Hematopoietic multipotent progenitor cell treated with erythropoietin and hydrocortisone succinate and interleukin-3 and kit ligand, for 15 days (in vitro differentiated cells): Measurements from ENCODE around the gene TSHZ2.
"Not testable (repeated sequence)": the region's sequence is repeated elsewhere in the genome, so short reads cannot be mapped to it uniquely, and the experiment has no call there.

Experiments used
- DNase-seq: peaks from one replicate; pipeline ENCODE4 v3.0.0-alpha.2; 2015; ENCODE audit warnings: low spot score

Gene TSHZ2

GRCh38 chr20:53513489-53514298 lies 541.5 kb downstream of the TSHZ2 start:
- no peak for DNase-seq

DNA sequence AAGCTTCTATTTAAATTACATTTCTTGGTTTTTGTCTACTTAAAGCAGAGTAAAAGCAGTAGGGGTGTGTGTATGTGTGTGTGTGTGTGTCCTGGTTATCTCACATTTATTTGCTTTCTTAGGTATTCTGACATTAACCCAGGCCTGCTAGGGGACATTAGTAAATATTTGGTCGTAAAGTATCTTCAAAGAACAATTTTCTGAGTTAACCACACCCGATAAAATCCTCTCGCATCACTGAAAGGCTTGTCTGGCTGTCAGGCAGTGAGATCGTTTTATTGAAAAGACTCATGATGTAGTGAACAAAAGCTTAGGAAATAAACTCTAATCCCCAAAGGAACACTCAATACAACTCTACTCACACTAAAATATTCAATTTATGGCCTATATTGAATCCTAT lies 543.6 kb downstream of the TSHZ2 start:
- no peak for DNase-seq

- DNase-seq: no peak
Measured at GRCh38 chr20:53517146-53517545, 545.0 kb downstream of the TSHZ2 start.

- DNase-seq: not testable (repeated sequence)
Measured at GRCh38 chr20:53521421-53521820, 549.3 kb downstream of the TSHZ2 start.

- DNase-seq: no peak
Measured at GRCh38 chr20:53522026-53522425, 549.9 kb downstream of the TSHZ2 start.

DNA sequence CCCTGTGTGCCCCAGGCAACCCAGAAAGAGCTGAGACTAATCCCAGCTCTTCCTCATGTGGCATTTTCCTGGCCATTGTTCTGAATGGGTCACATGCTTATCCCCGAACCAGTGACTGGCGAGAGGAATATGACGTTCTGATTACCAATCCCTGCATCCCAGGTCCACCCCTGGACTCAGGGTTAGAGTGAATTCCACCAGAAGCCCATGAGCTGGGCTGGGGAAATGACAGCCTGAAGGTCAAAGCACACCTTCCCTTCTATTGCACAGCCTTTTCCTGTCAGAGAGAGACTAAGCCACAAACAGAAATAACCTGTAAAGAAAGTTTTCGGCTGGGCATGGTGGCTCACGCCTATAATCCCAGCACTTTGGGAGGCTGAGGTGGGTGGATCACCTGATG lies 550.5 kb downstream of the TSHZ2 start:
- no peak for DNase-seq

- not testable (repeated sequence) for DNase-seq
Measured at GRCh38 chr20:53523615-53524014, 551.5 kb downstream of the TSHZ2 start.

DNA sequence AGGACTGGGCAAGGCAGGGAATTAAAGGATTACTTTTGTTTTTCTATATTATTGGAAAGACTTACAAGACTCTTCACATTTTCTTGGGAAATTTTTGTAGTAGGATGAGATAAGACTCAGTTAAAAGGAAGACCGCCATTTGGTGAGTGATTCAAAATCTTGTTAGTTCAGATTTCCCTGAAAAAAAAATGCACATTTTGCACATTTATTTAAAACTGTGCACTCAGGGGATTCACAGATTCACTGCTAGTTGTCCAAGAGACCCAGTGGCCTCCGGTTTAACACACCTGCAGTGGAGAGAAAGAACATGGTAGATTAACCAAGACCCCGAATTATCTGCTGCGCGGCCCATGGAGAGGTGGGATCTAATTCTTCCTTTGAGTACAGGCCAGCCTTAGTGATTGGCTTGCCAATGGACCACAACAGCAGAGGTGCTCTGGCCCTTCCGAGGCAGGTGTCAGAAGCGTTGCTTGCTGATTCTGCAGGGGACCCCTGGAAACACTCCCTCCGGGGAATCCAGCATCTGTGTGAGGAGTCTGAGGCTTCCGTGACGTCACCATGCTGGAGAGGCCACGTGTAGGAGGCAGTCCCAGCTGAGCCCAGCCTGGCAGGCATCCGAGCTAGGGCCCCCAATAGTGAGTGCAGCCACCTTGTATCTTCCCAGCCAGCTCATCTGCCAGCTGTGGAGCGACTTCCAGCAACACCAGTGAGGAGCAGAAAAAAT lies 552.6 kb downstream of the TSHZ2 start:
- DNase-seq: no peak

DNA sequence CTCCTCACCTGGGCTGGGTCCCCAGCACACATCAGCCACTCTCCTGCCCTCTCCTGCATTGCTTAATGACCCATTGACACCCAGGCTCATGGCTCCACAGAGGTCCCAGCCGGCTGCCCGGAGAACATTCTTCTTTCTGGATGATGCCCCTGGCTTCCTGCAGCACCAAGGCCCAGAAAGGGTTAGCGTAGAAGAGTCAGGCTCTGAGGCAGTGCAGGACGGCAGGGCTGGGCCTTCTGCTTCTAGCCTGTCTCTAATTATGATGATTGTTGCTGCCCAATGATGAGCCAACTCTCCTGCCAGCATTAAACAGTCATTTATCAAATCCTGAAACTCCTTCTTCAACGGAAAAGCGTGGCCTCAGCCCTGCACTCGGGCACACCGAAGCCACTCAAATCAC lies 555.0 kb downstream of the TSHZ2 start:
- no peak for DNase-seq

- no peak for DNase-seq
Measured at GRCh38 chr20:53529658-53530057, 557.5 kb downstream of the TSHZ2 start.

- DNase-seq: no peak
Measured at GRCh38 chr20:53530440-53530839, 558.3 kb downstream of the TSHZ2 start.

GRCh38 chr20:53532654-53533312 lies 560.6 kb downstream of the TSHZ2 start:
- not testable (repeated sequence) for DNase-seq

DNA sequence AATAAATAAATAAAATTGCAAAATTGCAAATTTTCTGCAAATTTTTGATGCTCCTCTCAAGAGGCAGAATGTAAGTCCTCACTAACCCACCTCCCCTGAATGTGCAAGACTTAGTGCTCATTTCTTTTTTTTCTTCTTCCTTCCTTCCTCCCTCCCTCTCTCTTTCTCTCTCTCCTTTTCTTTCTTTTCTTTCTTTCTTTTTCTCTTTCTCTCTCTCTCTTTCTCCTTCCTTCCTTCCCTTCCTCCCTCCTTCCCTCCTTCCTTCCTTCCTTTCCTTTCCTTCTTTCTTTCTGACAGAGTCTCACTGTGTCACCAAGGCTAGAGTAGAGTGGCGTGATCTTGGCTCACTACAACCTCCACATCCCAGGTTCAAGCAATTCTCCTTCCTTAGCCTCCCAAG lies 561.3 kb downstream of the TSHZ2 start:
- DNase-seq: no peak

- DNase-seq: no peak
Measured at GRCh38 chr20:53534037-53534436, 561.9 kb downstream of the TSHZ2 start.

- DNase-seq: no peak
Measured at GRCh38 chr20:53535878-53536277, 563.7 kb downstream of the TSHZ2 start.

GRCh38 chr20:53536382-53536781 lies 564.2 kb downstream of the TSHZ2 start:
- not testable (repeated sequence) for DNase-seq

DNA sequence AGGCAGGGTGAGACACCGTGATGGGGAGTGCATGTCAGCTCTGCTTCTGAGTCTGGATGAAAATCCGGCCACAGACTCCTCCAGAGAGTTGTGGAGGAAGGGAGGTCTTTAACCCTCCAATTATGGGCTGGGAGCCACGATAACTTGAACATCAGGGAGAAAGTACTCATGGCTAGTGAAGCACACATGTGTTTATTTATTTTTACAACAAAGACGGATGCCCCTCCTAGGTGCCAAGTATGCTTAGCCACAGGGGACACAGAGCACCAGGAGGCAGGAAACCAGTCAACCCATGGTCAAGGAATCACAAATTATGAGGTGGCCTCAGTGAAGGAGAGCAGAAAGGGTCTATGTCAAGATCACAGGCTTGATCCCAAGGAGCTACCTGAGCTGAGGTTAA lies 567.4 kb downstream of the TSHZ2 start:
- DNase-seq: no peak
